ENCODE measurements around the gene OR2D3.
"Not testable (repeated sequence)": the region's sequence is repeated elsewhere in the genome, so short reads cannot be mapped to it uniquely, and the experiment has no call there.

Gene OR2D3

GRCh38 chr11:6928916-6929315, 8.1 kb downstream of the OR2D3 start:
- no peak for FAIRE-seq

DNA sequence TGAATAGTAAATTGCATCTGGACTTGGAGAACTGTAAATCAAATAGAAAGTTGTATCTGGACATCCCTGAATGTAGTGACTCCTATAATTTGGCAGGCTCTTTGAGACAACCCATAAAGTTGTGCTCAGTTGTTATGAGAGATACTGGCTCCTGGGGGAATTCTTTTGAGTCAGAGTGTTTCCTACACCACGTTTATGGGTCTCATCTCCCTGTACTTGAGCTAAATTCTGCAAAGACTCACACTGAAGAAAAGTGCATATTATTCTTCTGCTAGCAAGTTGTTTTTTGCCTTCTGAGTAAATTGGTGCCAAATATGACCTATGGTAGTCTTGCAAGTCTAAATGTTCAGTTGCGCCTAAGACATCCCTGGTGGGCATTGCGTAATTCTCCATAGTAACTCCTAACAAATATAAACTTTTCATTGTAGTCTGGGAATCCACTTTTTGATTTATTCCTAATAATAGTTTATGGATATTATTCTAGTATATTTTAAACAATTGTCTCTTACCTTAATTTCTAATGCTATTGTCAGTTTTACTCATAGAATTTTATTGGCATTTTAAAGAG, 10.4 kb downstream of the OR2D3 start:
- no peak for FAIRE-seq

- FAIRE-seq = no peak
These were observed 11.3 kb downstream of the OR2D3 start for GRCh38 chr11:6932145-6932544.

DNA sequence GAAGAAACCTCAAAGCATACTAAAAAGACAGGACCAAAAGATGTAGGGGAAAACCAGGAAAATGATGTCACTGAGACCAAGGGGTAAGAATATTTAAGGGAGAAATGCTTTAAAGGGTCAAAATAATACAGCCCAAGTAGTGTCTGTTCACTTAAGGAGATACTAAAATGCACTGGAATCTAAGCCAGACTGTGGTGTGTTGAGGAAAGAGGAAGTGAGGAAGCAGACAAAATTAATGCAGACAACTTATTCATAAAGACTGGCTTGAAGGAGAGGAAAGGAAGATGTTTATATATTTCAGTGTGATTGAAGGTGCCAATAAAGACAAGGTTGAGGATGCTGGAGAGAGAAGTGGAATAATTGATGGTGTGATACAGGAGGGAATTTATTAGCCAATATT, 21.2 kb downstream of the OR2D3 start:
- no peak for FAIRE-seq

DNA sequence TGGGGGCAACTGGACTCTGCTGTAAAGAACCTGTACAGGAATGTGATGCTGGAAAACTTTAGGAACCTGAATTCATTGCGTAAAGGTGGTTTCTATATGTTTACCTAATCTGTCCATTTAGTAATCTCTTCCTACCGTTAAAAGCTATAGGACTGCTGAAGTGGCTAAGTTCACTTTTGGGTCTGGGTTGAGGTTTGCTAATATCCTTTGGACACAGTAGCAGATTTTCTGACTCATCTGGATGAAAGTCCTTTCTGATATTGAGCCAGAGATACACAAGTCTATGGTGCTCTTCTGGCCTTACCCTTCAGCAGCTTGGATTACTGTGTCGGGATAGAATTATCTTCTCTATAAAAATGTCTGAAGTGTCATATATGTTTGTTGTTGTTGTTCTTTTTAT, 22.3 kb downstream of the OR2D3 start:
- no peak for FAIRE-seq

GRCh38 chr11:6954248-6954647, 33.4 kb downstream of the OR2D3 start:
- not testable (repeated sequence) for FAIRE-seq

GRCh38 chr11:6962141-6962540, 41.3 kb downstream of the OR2D3 start:
- FAIRE-seq = no peak

DNA sequence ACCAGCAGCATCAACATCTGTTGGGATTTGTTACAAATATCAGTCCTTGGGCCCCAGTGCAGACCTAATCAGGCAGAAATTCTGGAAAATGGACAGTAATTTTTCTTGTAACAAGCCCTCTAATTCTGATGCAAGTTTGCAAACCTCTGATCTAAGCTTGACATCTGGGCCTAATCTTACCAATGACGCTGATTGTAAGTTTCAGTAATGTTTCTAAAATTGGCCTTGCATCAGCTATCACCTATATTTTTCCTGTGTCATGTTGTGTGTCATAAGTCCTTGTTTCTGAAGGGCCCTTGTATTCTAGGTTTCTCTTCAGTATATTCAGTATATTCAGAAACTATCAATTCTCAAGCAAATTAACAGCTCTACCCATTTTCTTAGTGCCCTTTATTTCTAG, 41.9 kb downstream of the OR2D3 start:
- FAIRE-seq = no peak

GRCh38 chr11:6968816-6969215, 48.0 kb downstream of the OR2D3 start:
- FAIRE-seq = no peak

- not testable (repeated sequence) for FAIRE-seq
These were observed 49.1 kb downstream of the OR2D3 start for GRCh38 chr11:6969854-6970253.

Measured in A204.1 (cell line).